Esophagus muscularis mucosa (tissue), 3 donors: ENCODE results near the gene MAP3K4.

Source experiments
- CTCF ChIP-seq, 3 experiments: fragments of 200-600 bp in 2 of 3; fragments of 450-650 bp in 1 of 3; sonication (generic) in 2 of 3; IDR thresholded peaks; one replicate each; pipeline ENCODE4 v1.5.1; 2017 to 2019; ENCODE audit warnings: antibody characterized with exemption in 3 of 3, mild to moderate bottlenecking in 2 of 3, moderate library complexity in 1 of 3
- POLR2A ChIP-seq: fragments of 450-650 bp; IDR thresholded peaks from one replicate; pipeline ENCODE4 v1.6.1; 2017; ENCODE audit warnings: antibody characterized with exemption, moderate library complexity, mild to moderate bottlenecking, low read depth
- POLR2AphosphoS5 ChIP-seq, 2 donors: sonication (generic); formaldehyde crosslinking; IDR thresholded peaks; one replicate each; pipeline ENCODE4 v1.6.1; 2017; ENCODE audit warnings: antibody characterized with exemption in 2 of 2

GRCh38 chr6:161035182-161035980, 43.8 kb downstream of the MAP3K4 start:
- TF ChIP-seq CTCF (IDR thresholded peaks at IDR 0.05) (no peak), POLR2A (no peak), POLR2AphosphoS5 (IDR thresholded peaks at IDR 0.05) (no peak)
